ENCODE measurements around the gene FKBP1B. TPM values are rescaled to one million over a fixed set of nuclear protein-coding genes. Genes with fewer than 3 reads are reported as not detected.
A peak's percentile ranks its signal among the peaks of the same experiment; 100 is the strongest.

Gene FKBP1B
- total RNA-seq: 6.0 and 9.3 TPM in 2 replicates

- DNase-seq (ENCODE audit: low read depth): peak; percentile 46
- no peak for TF ChIP-seq CTCF (IDR thresholded peaks at IDR 0.05; ENCODE audit: insufficient read depth, low read depth, low read length)
- H3K4me3 ChIP-seq (ENCODE audit: low read depth, low read length): peak within 1 kb of the TSS; percentile 73
Measured at GRCh38 chr2:24049485-24050021, at the start of gene FKBP1B. Gene FKBP1B, plus strand, starts transcription at chr2:24049741. Its CDS starts 109 bp downstream, at chr2:24049850.

GRCh38 chr2:24007693-24008092 lies 41.8 kb upstream of the FKBP1B start:
- DNase-seq (ENCODE audit: low read depth): no peak
- no peak for TF ChIP-seq CTCF (IDR thresholded peaks at IDR 0.05; ENCODE audit: insufficient read depth, low read depth, low read length)
- H3K4me3 ChIP-seq (ENCODE audit: low read depth, low read length): no peak overlapping the region

- no peak for DNase-seq (ENCODE audit: low read depth)
- no peak overlapping the region for H3K4me3 ChIP-seq (ENCODE audit: low read depth, low read length)
- TF ChIP-seq CTCF (IDR thresholded peaks at IDR 0.05; ENCODE audit: insufficient read depth, low read depth, low read length): no peak
Measured at GRCh38 chr2:24008672-24009366, 40.7 kb upstream of the FKBP1B start.

GRCh38 chr2:24009367-24009679 lies 40.2 kb upstream of the FKBP1B start:
- no peak for TF ChIP-seq CTCF (IDR thresholded peaks at IDR 0.05; ENCODE audit: insufficient read depth, low read depth, low read length)
- no peak for DNase-seq (ENCODE audit: low read depth)
- peak overlapping the region; percentile 58 for H3K4me3 ChIP-seq (ENCODE audit: low read depth, low read length)

GRCh38 chr2:24009680-24010476 lies 39.7 kb upstream of the FKBP1B start, which contains the start of gene MFSD2B:
Gene MFSD2B, plus strand, starts transcription at chr2:24010085. Its CDS starts 12 bp downstream, at chr2:24010097.
- DNase-seq (ENCODE audit: low read depth): no peak
- TF ChIP-seq CTCF (IDR thresholded peaks at IDR 0.05; ENCODE audit: insufficient read depth, low read depth, low read length): no peak
- peak within 1 kb of the TSS; percentile 58 for H3K4me3 ChIP-seq (ENCODE audit: low read depth, low read length)

- H3K4me3 ChIP-seq (ENCODE audit: low read depth, low read length): peak overlapping the region; percentile 58
- TF ChIP-seq CTCF (IDR thresholded peaks at IDR 0.05; ENCODE audit: insufficient read depth, low read depth, low read length): no peak
- DNase-seq (ENCODE audit: low read depth): no peak
Measured at GRCh38 chr2:24010477-24011249, 38.9 kb upstream of the FKBP1B start.
